GM12891 (cell line): ENCODE measurements around the gene SRP14.

Experiments used
- POLR2A ChIP-seq: IDR thresholded peaks from 2 replicates; pipeline ENCODE4 v1.6.1; 2011; ENCODE audit warnings: low read depth, low read length, control low read depth
- POLR2AphosphoS5 ChIP-seq: IDR thresholded peaks from 2 replicates; pipeline ENCODE4 v1.6.1; 2011; ENCODE audit warnings: low read depth, low read length, control low read depth

DNA sequence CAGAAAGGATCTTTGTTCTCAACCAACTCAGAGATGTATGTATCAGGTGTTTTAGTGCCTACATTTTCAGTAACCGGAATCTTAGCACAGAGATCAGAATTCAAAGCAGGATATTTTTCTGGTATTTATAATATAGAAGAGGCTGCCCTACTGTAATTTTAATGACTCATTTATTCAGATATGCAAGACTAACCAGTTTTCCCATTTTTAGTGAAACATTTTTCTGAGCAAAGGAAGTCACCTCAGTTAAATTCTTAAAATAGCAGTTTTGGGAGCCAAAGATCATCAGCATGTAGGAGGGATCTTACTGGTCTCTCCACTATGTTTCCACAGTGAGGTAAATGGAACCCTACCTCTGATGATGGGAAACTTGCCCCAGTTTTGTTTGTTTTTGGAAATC lies 42.0 kb downstream of the SRP14 start:
- no peak for TF ChIP-seq POLR2A
- TF ChIP-seq POLR2AphosphoS5 = no peak
